H9 (cell line): ENCODE measurements around the gene VSTM4. TPM values are rescaled to one million over a fixed set of nuclear protein-coding genes. Genes with fewer than 3 reads are reported as not detected.

Experiments used
- DNase-seq: peaks from one replicate; pipeline ENCODE4 v3.0.0-alpha.2; 2017
- H2AFZ ChIP-seq: one replicate; pipeline ENCODE4 v1.6.1; 2013; ENCODE audit warnings: mild to moderate bottlenecking, low read length, control low read depth, moderate library complexity
- H2AK5ac ChIP-seq: 2 replicates; pipeline ENCODE4 v1.6.1; 2013; ENCODE audit warnings: low read length, control low read depth, mixed read lengths; ENCODE audit not compliant: insufficient read length
- H2BK120ac ChIP-seq: one replicate; pipeline ENCODE4 v1.6.1; 2013; ENCODE audit warnings: low read depth, mild to moderate bottlenecking, low read length, control low read depth, inconsistent platforms; ENCODE audit not compliant: poor library complexity, severe bottlenecking
- H2BK12ac ChIP-seq: 2 replicates; pipeline ENCODE4 v1.6.1; 2013; ENCODE audit warnings: low read length, control low read depth, mixed read lengths, low read depth; ENCODE audit not compliant: insufficient read length
- H2BK15ac ChIP-seq: 2 replicates; pipeline ENCODE4 v1.6.1; 2013; ENCODE audit warnings: low read depth, low read length, control low read depth
- H2BK20ac ChIP-seq: one replicate; pipeline ENCODE4 v1.6.1; 2013; ENCODE audit warnings: low read depth, mild to moderate bottlenecking, low read length, control low read depth, inconsistent platforms; ENCODE audit not compliant: poor library complexity, severe bottlenecking
- H2BK5ac ChIP-seq: 2 replicates; pipeline ENCODE4 v1.6.1; 2013; ENCODE audit warnings: low read length, control low read depth, mixed read lengths; ENCODE audit not compliant: insufficient read length
- H3K14ac ChIP-seq: 2 replicates; pipeline ENCODE4 v1.6.1; 2013; ENCODE audit warnings: low read length, control low read depth; ENCODE audit not compliant: insufficient read depth
- H3K18ac ChIP-seq: 2 replicates; pipeline ENCODE4 v1.6.1; 2013; ENCODE audit warnings: low read depth, mild to moderate bottlenecking, mixed read lengths, low read length, control low read depth; ENCODE audit not compliant: insufficient read length
- H3K23ac ChIP-seq: 2 replicates; pipeline ENCODE4 v1.6.1; 2013; ENCODE audit warnings: low read length, control low read depth, mixed read lengths, low read depth; ENCODE audit not compliant: insufficient read length
- H3K23me2 ChIP-seq: 2 replicates; pipeline ENCODE4 v1.6.1; 2013; ENCODE audit warnings: low read depth, mild to moderate bottlenecking, mixed read lengths, low read length, control low read depth; ENCODE audit not compliant: insufficient read length, poor library complexity, severe bottlenecking
- H3K27ac ChIP-seq: 2 replicates; pipeline ENCODE4 v1.5.1; 2013; ENCODE audit warnings: low read length, control low read depth, mixed read lengths, low read depth; ENCODE audit not compliant: insufficient read length
- H3K27me3 ChIP-seq: 2 replicates; pipeline ENCODE4 v1.6.1; 2013; ENCODE audit warnings: low read length, control low read depth, inconsistent platforms; ENCODE audit not compliant: insufficient read depth
- H3K4ac ChIP-seq: 2 replicates; pipeline ENCODE4 v1.6.1; 2013; ENCODE audit warnings: low read depth, mild to moderate bottlenecking, control low read depth, inconsistent platforms, low read length, moderate library complexity
- H3K4me1 ChIP-seq: 2 replicates; pipeline ENCODE4 v1.6.1; 2013; ENCODE audit warnings: low read length, control low read depth, inconsistent platforms; ENCODE audit not compliant: insufficient read depth
- H3K4me2 ChIP-seq: 2 replicates; pipeline ENCODE4 v1.6.1; 2013; ENCODE audit warnings: low read length, control low read depth, mixed read lengths; ENCODE audit not compliant: insufficient read length, insufficient read depth
- H3K56ac ChIP-seq: 2 replicates; pipeline ENCODE4 v1.6.1; 2013; ENCODE audit warnings: low read depth, mild to moderate bottlenecking, mixed read lengths, low read length, control low read depth; ENCODE audit not compliant: insufficient read length
- H3K79me1 ChIP-seq: 2 replicates; pipeline ENCODE4 v1.6.1; 2013; ENCODE audit warnings: low read depth, mild to moderate bottlenecking, moderate library complexity, low read length, control low read depth, inconsistent platforms; ENCODE audit not compliant: insufficient read depth, poor library complexity, severe bottlenecking
- H3K79me2 ChIP-seq: 2 replicates; pipeline ENCODE4 v1.6.1; 2013; ENCODE audit warnings: low read length, control low read depth, inconsistent platforms; ENCODE audit not compliant: insufficient read depth
- H3K9ac ChIP-seq: 2 replicates; pipeline ENCODE4 v1.6.1; 2013; ENCODE audit warnings: low read length, control low read depth, mixed read lengths; ENCODE audit not compliant: insufficient read length; ENCODE audit errors: extremely low read depth
- H3K9me3 ChIP-seq: one replicate; pipeline ENCODE4 v1.6.1; 2013; ENCODE audit warnings: low read depth, low read length, inconsistent platforms; ENCODE audit not compliant: control insufficient read depth
- H3T11ph ChIP-seq: one replicate; pipeline ENCODE4 v1.6.1; 2013; ENCODE audit warnings: mild to moderate bottlenecking, low read length, control low read depth, inconsistent platforms
- H4K20me1 ChIP-seq: one replicate; pipeline ENCODE4 v1.6.1; 2013; ENCODE audit not compliant: control insufficient read depth, insufficient read length, insufficient read depth
- H4K5ac ChIP-seq: 2 replicates; pipeline ENCODE4 v1.6.1; 2013; ENCODE audit warnings: low read depth, mild to moderate bottlenecking, mixed read lengths, low read length, control low read depth; ENCODE audit not compliant: insufficient read length
- H4K8ac ChIP-seq: replicated peaks from 2 replicates; pipeline ENCODE4 v1.6.1; 2013; ENCODE audit warnings: low read length, control low read depth, mixed read lengths, low read depth; ENCODE audit not compliant: insufficient read length
- H4K91ac ChIP-seq: 2 replicates; pipeline ENCODE4 v1.6.1; 2013; ENCODE audit warnings: low read depth, mild to moderate bottlenecking, moderate library complexity, mixed read lengths, low read length, control low read depth; ENCODE audit not compliant: insufficient read length
- H3K27ac Mint-ChIP-seq, 3 experiments: 2 replicates in 2 of 3; 3 replicates in 1 of 3; pipeline ENCODE4 v1.8.0; 2020 to 2021; ENCODE audit warnings: mixed read lengths in 3 of 3, mild to moderate bottlenecking in 1 of 3, moderate library complexity in 1 of 3
- H3K27me3 Mint-ChIP-seq: 2 replicates; pipeline ENCODE4 v1.8.0; 2021; ENCODE audit warnings: low read depth, mild to moderate bottlenecking, moderate library complexity, mixed read lengths
- H3K36me3 Mint-ChIP-seq, 3 experiments: 2 replicates in 2 of 3; 3 replicates in 1 of 3; pipeline ENCODE4 v1.8.0; 2020 to 2021; ENCODE audit warnings: low read depth in 3 of 3, mixed read lengths in 3 of 3; ENCODE audit not compliant: insufficient read depth in 1 of 3
- H3K4me1 Mint-ChIP-seq, 2 experiments: 2 replicates each; pipeline ENCODE4 v1.8.0; 2020; ENCODE audit warnings: mixed read lengths in 2 of 2
- H3K4me3 Mint-ChIP-seq, 2 experiments: 2 replicates in 1 of 2; 3 replicates in 1 of 2; pipeline ENCODE4 v1.8.0; 2020 to 2021; ENCODE audit warnings: mild to moderate bottlenecking in 2 of 2, mixed read lengths in 2 of 2, moderate library complexity in 1 of 2
- H3K9me3 Mint-ChIP-seq, 2 experiments: 2 replicates in 1 of 2; 3 replicates in 1 of 2; pipeline ENCODE4 v1.8.0; 2020; ENCODE audit warnings: mild to moderate bottlenecking in 2 of 2, mixed read lengths in 2 of 2, moderate library complexity in 1 of 2
- CTCF ChIP-seq: fragments of 200-600 bp; sonication (generic); conservative IDR thresholded peaks from 3 replicates; pipeline ENCODE4 v1.8.0; 2021; ENCODE audit warnings: antibody characterized with exemption, mild to moderate bottlenecking
- WGBS: extraction: QIAGEN DNeasy Blood & Tissue Kit; methylation state at CpG from one replicate; pipeline ENCODE4 v1.1.7; 2013; ENCODE audit warnings: missing lambda C conversion rate, low lambda C conversion rate, mixed read lengths; ENCODE audit not compliant: insufficient read length; ENCODE audit errors: extremely low coverage; 5-methylcytosine and 5-hydroxymethylcytosine counted together
- total RNA-seq: library from RNA; stranded (reverse); gene quantifications from 2 replicates; pipeline ENCODE4 v1.2.1, GENCODE V29; 2021

The VSTM4 gene
- total RNA-seq, 1 experiment from 2014 or later = 0.44 TPM

DNA sequence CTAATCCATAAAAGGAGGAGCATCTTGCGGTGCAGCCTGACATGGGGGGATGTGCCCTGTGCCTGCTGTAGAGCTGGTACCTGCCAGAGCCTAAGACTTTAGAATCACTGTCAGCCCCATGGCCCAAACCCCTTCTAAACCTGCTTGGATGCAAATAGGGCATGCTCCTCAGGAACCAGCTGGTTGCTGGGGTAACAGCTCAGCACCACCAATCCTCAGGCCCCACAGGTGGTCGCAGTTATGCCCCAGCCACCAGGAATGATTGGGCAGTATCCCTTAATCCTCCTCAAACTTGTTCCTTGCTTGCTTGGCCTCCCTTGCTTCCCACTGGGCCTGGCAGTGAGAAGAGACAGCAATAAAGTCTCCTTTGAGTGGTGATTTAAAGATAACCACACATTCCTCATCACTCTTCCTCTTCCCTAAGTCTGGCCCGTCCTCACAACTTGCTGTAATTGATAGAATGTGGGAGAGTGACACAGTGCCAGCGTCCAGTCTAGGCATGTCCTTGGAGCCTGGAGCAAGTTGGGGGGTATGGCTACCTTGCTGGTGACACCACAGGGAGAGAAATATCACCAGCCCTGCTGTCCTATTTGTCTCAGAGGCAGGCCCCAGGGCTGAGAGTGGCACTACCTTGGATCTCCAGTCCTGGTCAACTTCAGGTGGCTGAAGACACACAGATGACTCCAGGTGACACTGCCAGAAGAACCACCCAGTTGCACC lies 43.0 kb downstream of the VSTM4 start:
- Mint-ChIP-seq H3K27ac (no peak overlapping the region), H3K9me3 (peaks cover 0 to 2% of the 10 kb centered on the region in 2 experiments; a peak in 1 of 5 replicates), H3K4me3 (no peak overlapping the region; a peak in 1 of 5 replicates), H3K36me3 (no peaks in the 10 kb centered on the region; a peak in 1 of 7 replicates), H3K4me1 (no peaks in the 10 kb centered on the region), H3K27me3 (no peaks in the 10 kb centered on the region)
- Histone ChIP-seq H4K5ac (no peak overlapping the region), H3T11ph (no peak overlapping the region), H3K14ac (no peak overlapping the region), H2BK12ac (no peak overlapping the region), H3K27ac (no peak overlapping the region), H4K20me1 (no peaks in the 10 kb centered on the region), H3K9me3 (no peaks in the 10 kb centered on the region), H3K23me2 (no peaks in the 10 kb centered on the region), H4K8ac (no peak overlapping the region), H3K23ac (no peak overlapping the region), H3K27me3 (no peaks in the 10 kb centered on the region), H2BK20ac (no peak overlapping the region), H3K18ac (no peak overlapping the region), H2AFZ (no peak overlapping the region), H2BK5ac (no peak overlapping the region), H3K56ac (no peak overlapping the region), H2BK15ac (no peak overlapping the region), H3K9ac (no peak overlapping the region), H2AK5ac (no peak overlapping the region), H2BK120ac (no peak overlapping the region), H3K4ac (no peak overlapping the region), H3K79me1 (no peaks in the 10 kb centered on the region), H4K91ac (no peak overlapping the region), H3K79me2 (no peaks in the 10 kb centered on the region), H3K4me2 (no peak overlapping the region), H3K4me1 (no peaks in the 10 kb centered on the region)
- no CpG with 5 or more reads among the region's 4 CpGs for WGBS
- TF ChIP-seq CTCF = no peak
- DNase-seq = peak; percentile 13
